ENCODE measurements around the gene OSGEPL1. TPM values are rescaled to one million over a fixed set of nuclear protein-coding genes. Genes with fewer than 3 reads are reported as not detected.

Gene OSGEPL1, protein sequence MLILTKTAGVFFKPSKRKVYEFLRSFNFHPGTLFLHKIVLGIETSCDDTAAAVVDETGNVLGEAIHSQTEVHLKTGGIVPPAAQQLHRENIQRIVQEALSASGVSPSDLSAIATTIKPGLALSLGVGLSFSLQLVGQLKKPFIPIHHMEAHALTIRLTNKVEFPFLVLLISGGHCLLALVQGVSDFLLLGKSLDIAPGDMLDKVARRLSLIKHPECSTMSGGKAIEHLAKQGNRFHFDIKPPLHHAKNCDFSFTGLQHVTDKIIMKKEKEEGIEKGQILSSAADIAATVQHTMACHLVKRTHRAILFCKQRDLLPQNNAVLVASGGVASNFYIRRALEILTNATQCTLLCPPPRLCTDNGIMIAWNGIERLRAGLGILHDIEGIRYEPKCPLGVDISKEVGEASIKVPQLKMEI
- 1 to 10 TPM; 1.5 to 6.2 (median 3.2) TPM for total RNA-seq

DNA sequence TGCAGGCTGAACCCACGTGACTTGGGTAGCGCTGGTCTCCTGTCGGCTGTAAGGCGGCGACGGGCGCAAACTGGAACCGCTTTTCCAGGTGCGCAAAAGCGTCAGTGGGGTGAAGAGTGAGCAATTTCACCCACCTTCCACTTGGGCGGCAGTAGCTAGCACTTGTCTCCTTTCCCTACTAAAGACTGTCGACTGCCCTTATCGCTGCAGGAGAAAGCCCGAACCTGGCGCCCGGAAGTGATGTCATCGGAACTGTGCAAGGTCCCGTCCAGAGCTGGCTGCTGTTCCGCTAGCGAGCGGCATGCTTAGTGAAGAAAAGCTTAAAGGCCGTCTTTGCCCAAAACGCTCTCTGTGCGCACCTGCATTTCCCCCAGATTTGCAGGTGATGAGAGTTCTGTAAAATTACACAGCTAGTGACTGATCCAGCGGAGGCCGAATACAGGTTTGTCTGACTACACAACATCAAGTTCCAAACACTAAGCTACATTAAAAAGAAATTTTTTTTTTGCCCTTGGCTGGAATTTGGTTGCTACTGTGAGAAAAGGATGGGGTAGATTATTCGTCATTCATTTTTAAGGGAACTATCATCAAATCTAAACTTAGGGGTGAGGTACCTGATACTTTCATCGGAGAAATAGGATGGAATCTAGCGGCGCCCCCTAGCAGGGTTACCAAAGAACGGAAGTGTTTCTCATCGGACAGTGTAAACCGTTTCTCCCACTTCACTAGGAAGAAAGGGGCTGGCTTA is at the start of gene OSGEPL1:
Gene OSGEPL1, minus strand, starts transcription at position 242 of the 748 bp plus-strand sequence. CDS start 1,152 bp downstream, outside the sequence.
- DNase-seq (ENCODE audit: extremely low spot score) = peak; percentile 97
- Histone ChIP-seq H3K9me3 (no peaks in the 10 kb centered on the region), H3K4me1 (peaks cover 9 to 18% (median 15%) of the 10 kb centered on the region in 4 donors), H3K27me3 (no peaks in the 10 kb centered on the region), H3K36me3 (peaks cover 0 to 17% (median 8%) of the 10 kb centered on the region in 4 donors), H3K27ac (replicated peaks in 1 of 4) (peak within 1 kb of the TSS; percentile 85 to 87 (median 86)), H3K4me3 (peak within 1 kb of the TSS; percentile 64 to 89 (median 84))
- TF ChIP-seq POLR2AphosphoS5 (IDR thresholded peaks at IDR 0.05) = peak; percentile 64 to 67
- no peak for TF ChIP-seq POLR2A (IDR thresholded peaks at IDR 0.05; ENCODE audit: low read depth)
- TF ChIP-seq, protein P1, sequence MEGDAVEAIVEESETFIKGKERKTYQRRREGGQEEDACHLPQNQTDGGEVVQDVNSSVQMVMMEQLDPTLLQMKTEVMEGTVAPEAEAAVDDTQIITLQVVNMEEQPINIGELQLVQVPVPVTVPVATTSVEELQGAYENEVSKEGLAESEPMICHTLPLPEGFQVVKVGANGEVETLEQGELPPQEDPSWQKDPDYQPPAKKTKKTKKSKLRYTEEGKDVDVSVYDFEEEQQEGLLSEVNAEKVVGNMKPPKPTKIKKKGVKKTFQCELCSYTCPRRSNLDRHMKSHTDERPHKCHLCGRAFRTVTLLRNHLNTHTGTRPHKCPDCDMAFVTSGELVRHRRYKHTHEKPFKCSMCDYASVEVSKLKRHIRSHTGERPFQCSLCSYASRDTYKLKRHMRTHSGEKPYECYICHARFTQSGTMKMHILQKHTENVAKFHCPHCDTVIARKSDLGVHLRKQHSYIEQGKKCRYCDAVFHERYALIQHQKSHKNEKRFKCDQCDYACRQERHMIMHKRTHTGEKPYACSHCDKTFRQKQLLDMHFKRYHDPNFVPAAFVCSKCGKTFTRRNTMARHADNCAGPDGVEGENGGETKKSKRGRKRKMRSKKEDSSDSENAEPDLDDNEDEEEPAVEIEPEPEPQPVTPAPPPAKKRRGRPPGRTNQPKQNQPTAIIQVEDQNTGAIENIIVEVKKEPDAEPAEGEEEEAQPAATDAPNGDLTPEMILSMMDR (IDR thresholded peaks at IDR 0.05) = peak; percentile 31 to 39 (median 34)
- TF ChIP-seq EP300 (IDR thresholded peaks at IDR 0.05) = no peak
- WGBS = 0% methylated on average over 30 of the region's 33 CpGs
- intact Hi-C loops (cut with DNase I) = no loop called here

DNA sequence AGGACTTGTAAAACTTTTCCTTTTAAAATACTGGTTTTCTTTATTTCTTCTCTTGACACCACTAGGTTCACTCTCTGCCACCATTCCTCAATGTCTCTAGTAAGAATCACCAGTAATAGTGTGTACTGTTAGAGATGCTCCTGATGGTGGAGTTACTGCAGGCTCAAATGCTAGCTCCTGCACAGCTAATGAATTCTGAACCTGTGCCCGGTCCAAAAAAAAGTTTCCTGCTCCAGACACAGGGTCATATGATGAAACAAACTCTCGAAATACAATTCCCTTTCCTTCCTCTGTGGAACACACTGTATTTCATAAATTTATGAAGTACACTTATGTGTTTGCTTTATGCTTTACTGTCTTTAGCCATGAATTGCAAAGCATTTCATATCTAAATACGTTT is 40.8 kb upstream of the OSGEPL1 start:
- H3K4me1 ChIP-seq = peaks cover 0 to 6% (median 0%) of the 10 kb centered on the region in 4 donors
- 73% methylated on average over 3 of the region's 3 CpGs for WGBS
- intact Hi-C loops (cut with DNase I) = no loop called here
- no peak overlapping the region for H3K4me3 ChIP-seq
- no peak overlapping the region for H3K27ac ChIP-seq (replicated peaks in 1 of 4)
- TF ChIP-seq POLR2AphosphoS5 (IDR thresholded peaks at IDR 0.05) = no peak
- TF ChIP-seq POLR2A (IDR thresholded peaks at IDR 0.05; ENCODE audit: low read depth) = no peak
- TF ChIP-seq, protein P1 (IDR thresholded peaks at IDR 0.05) = no peak
- TF ChIP-seq EP300 (IDR thresholded peaks at IDR 0.05) = no peak
- DNase-seq (ENCODE audit: extremely low spot score) = no peak
- peaks cover 0 to 21% (median 6%) of the 10 kb centered on the region in 4 donors for H3K36me3 ChIP-seq
- no peaks in the 10 kb centered on the region for H3K27me3 ChIP-seq
- H3K9me3 ChIP-seq = no peaks in the 10 kb centered on the region

DNA sequence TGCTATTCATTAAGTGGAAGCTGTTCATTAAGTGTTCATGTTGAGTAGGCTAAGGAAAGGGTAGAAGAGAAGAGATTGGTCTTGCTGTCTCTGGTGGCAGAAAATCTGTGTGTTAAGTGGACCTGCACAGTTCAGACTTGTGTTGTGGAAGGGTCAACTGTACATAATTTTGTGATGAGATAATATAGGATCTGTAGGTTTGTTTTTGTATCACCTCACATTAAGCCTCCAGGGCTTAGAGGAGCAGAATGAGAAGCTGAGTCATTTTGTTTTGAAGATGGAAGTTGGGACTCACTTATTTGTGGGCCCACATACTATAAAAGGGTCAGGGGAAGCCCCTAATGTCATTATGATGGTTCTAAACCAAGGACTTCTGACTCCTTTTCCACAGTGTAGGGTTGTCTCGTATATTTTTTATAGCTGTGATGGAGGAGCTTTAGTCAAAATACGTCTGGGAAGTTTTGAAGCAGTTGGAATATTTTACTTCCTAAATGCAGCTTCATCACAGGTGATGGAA is 39.9 kb upstream of the OSGEPL1 start:
- intact Hi-C loops (cut with DNase I) = no loop called here
- WGBS = 97% methylated on average over 2 of the region's 2 CpGs

DNA sequence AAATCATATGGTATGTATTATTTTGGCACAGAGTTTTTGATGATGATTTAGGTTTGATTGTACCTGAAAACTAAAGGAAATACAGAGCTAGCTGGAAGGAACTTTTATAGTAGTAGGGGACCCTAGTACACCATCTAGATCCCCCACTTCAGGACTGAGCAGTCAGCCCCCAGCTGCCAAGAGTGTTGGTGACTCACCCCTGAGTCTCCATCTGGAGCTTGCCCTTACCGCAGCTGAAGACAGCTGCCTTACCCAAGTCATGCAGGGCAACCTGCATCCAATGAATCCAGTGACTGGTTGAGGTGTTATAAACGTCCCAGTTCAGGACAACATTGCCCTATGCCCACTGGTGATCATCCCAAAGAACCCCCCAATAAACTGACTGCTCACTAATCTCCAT is 36.9 kb upstream of the OSGEPL1 start:
- no peaks in the 10 kb centered on the region for H3K27me3 ChIP-seq
- H3K27ac ChIP-seq (replicated peaks in 1 of 4) = no peak overlapping the region
- TF ChIP-seq, protein P1 (IDR thresholded peaks at IDR 0.05) = no peak
- TF ChIP-seq EP300 (IDR thresholded peaks at IDR 0.05) (no peak), POLR2A (IDR thresholded peaks at IDR 0.05; ENCODE audit: low read depth) (no peak), POLR2AphosphoS5 (IDR thresholded peaks at IDR 0.05) (no peak)
- no peak overlapping the region for H3K4me3 ChIP-seq
- intact Hi-C loops (cut with DNase I) = no loop called here
- peaks cover 0 to 13% (median 3%) of the 10 kb centered on the region in 4 donors for H3K4me1 ChIP-seq
- peaks cover 12 to 40% (median 22%) of the 10 kb centered on the region in 4 donors for H3K36me3 ChIP-seq
- no peak for DNase-seq (ENCODE audit: extremely low spot score)
- no peaks in the 10 kb centered on the region for H3K9me3 ChIP-seq
- WGBS = 72% methylated on average over 2 of the region's 2 CpGs

More for the DNA sequence above, 39.9 kb upstream of the OSGEPL1 start:
- Histone ChIP-seq H3K4me1 (peaks cover 0 to 13% (median 3%) of the 10 kb centered on the region in 4 donors), H3K4me3 (no peak overlapping the region), H3K27me3 (no peaks in the 10 kb centered on the region), H3K27ac (replicated peaks in 1 of 4) (no peak overlapping the region), H3K9me3 (no peaks in the 10 kb centered on the region), H3K36me3 (peaks cover 0 to 25% (median 6%) of the 10 kb centered on the region in 4 donors)
- no peak for DNase-seq (ENCODE audit: extremely low spot score)
- TF ChIP-seq EP300 (IDR thresholded peaks at IDR 0.05) (no peak), POLR2A (IDR thresholded peaks at IDR 0.05; ENCODE audit: low read depth) (no peak), POLR2AphosphoS5 (IDR thresholded peaks at IDR 0.05) (no peak)
- TF ChIP-seq, protein P1 (IDR thresholded peaks at IDR 0.05) = no peak

Measured in esophagus muscularis mucosa (tissue), 4 donors.